HG03135 (cell line): ENCODE measurements around the gene RNF121.

Experiments used
- ATAC-seq: cut with Tn5 transposase; IDR thresholded peaks from one replicate; pipeline ENCODE4 v1.9.1; 2021; ENCODE audit warnings: mild to moderate bottlenecking, moderate library complexity; ENCODE audit not compliant: unreplicated experiment

Gene RNF121

DNA sequence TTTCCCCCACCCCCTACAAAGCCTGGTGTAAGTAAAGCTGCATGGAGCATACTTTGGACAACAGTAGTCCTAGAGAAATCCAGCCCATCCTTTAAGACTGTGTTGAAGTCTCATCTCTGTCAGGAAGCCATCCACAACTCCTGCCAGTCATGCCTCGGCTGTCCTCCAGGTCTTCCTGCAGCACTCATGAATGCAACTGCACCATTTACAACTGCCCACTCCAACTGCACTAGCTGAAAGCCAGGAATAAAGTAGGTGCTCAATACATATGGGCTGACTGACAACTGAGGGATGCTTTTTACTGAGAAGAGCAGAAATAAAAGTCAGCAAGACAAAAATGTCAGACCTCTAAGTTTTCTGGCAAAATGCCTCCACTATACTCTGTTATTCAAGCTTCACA, 97.2 kb downstream of the RNF121 start:
- no peak for ATAC-seq

GRCh38 chr11:72030472-72031045, 101.7 kb downstream of the RNF121 start:
- ATAC-seq, result no peak

DNA sequence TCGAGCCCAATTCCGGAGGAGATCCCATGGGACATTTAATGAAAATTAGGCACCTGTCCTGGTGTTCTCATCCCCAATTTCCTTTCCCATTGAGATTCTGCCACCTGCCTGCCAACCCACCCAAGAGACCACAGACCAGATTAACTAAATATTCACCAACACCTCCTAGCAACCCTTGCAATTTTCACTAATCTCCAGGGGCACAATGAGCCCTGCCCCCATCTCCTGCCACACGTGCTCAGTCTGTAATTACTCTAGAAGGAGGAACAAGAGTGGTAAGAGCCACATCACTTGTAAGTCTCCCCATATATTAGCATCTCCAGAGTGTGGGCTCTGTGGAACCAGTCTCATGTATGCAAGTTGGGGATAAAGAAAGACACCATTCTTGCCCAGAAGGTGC, 107.8 kb downstream of the RNF121 start:
- no peak for ATAC-seq

DNA sequence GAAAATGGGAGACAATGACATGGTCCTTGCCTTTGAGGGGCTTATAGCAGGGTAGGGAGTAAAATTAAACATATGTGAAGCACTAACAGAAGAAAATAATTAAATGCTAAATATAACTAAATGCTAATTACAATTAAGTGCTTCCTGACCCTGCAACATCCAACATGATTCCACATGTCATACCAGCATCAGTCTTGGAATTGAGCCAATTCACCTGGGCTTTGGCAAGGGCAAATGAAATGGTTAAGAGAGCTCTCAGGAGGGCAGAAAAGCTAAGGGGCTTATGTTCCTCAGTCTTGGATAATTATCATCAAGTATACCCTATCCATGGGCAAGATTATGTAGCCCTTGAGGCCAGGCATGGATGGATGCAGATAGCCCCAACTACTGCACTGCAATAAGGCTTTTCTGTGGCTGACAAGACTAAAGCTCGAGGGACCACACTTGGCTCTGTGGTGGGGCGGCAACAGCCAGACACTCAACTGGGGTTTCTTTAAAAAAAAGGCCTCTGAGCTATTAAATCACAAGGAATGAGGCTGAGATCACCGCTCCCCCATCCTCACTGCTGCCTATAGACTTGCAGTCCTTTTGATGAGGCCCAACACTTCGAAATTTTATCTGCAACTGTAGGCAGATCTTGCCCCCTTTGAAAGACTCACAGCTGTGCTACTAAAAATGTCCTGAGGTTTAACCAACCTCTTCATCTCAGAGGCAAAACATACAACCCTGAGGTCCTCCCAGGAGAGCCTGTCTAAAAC, 108.9 kb downstream of the RNF121 start:
- no peak for ATAC-seq

GRCh38 chr11:72038491-72038890, 109.6 kb downstream of the RNF121 start:
- ATAC-seq, result no peak

GRCh38 chr11:72039031-72039855, 110.4 kb downstream of the RNF121 start:
- no peak for ATAC-seq

DNA sequence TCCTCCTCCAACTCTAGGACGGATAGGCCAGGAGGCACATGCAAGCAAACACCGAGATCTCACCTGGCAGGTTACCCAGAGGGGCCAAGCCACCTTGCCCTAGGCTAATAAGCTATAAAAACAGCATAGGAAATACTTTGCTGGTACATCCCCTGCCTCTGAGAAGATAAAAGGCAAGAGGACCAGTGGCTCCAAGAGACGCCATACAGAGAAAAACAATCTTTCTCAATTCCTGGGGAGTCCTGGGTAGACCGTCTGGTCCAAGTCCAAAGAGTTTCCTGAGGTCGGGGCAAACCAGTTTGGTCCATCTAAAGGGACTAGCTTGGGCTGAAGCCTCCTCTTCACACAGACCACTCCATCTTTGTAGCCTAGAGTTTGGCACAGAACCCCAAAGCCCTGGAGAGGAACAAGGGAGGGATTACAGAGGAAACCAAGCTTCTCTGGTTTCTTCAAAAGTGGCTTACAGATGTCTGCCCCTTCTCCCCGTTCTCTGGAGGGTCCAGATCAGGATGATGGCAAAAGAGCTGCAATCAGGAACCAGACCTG, 111.1 kb downstream of the RNF121 start:
- no peak for ATAC-seq

DNA sequence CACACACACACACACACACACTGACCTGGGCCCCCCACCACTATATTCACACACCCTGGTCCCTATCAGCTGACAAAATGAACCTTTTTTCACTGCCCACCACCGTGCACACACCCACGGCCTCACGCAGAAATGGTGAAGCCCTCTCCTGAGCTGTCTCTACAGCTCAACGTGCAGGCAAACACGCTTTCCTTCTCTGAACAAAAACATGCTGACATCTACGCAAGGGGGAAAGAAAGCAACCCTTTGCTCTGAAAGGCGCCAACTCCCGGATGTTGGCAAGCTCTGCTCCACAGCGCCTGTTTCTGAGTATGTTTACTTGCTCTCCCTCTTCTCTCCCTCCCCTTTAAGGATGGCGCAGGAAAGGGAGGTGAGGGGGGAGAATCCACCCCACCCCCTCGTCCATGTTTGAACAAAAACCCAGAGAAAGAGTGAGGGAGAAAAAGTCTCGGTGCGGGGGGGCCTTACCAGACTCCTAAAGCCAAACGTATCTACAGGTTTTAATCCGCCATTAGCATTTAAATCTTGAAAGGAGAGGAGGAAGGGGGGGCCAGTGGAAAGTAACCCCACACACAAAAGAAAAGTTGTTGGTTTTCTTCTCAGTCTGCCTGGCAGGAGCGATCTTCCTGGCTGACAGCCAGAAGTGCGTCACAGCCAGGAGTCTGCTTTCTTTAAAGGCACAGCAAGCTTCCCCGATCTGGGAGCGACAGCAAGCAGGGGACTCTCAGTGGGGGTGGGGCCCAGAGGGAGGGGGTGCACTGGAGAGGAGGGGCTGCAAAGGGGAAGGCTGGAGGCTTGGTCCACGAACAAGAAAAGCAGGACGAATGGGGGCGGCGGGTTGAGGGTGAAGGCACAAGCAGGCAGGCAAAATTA, 111.9 kb downstream of the RNF121 start:
- no peak for ATAC-seq

DNA sequence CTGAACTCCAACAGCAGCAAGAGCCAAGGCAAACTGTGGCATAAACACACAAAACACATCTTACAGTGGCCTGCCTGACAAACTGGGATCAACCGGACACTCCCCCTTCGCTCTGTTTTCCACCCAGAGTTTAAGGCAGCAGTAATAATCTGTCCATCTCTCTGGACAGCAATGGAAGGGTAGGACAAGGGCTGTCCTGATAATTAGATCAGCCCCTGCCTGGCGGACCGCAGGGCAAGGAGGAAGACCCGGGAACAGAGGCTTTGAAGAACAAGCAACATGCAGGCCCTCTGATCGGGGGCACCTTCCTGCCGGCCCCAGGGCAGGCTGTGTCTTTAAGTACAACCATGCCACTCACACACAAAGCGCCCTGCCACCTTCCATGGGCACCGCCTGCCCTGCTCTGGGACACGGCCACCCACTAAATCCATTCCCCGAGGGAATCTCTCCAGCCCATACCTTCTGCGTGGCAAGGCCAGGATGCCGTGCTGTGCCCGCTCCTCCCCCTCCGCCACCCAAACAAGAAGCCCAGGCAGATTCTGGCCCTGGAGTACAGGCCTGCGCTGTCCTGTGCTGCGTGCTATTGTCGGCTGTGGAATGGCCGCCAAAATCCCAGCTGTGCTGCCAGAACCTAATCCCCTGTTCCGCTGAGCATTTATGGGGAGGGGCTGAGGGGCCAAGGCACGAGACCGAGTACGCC, 112.7 kb downstream of the RNF121 start:
- ATAC-seq, result no peak

- no peak for ATAC-seq
Observed at GRCh38 chr11:72042064-72042745, 113.4 kb downstream of the RNF121 start.

GRCh38 chr11:72045849-72046248, 117.0 kb downstream of the RNF121 start:
- no peak for ATAC-seq
